GM12878 (cell line): ENCODE results near the gene HSPB6. TPM values are rescaled to one million over a fixed set of nuclear protein-coding genes. Genes with fewer than 3 reads are reported as not detected.

ENCODE experiments used
- ATAC-seq: fragments of 200-7000 bp; cut with Tn5 transposase; 3 replicates; pipeline ENCODE4 v1.9.1; 2020; ENCODE audit warnings: mild to moderate bottlenecking, moderate library complexity
- BruUV-seq: library from RNA; stranded (reverse); fragments of 400-500 nt; replicated peaks from 2 replicates; lab custom pipeline; 2021; lab: Mats Ljungman, UMichigan
- CTCF ChIA-PET: fragments of 300-600 bp; sonication (Branson Sonifier 250); formaldehyde crosslinking; extraction: SDS; loops from one replicate; lab custom pipeline; 2021; ENCODE audit warnings: inconsistent platforms; lab: Yijun Ruan, JAX
- POLR2A ChIA-PET: fragments of 350-600 bp; formaldehyde crosslinking; extraction: SDS; loops from one replicate; lab custom pipeline; 2021; ENCODE audit warnings: inconsistent platforms; lab: Charles Lee
- RAD21 ChIA-PET: fragments of 300-600 bp; sonication (Branson Sonifier 250); formaldehyde crosslinking; loops from one replicate; lab custom pipeline; 2023; ENCODE audit warnings: antibody characterized with exemption; ENCODE audit not compliant: unreplicated experiment; lab: Charles Lee
- SMC1A ChIA-PET: fragments of 300-600 bp; sonication (Branson Sonifier 250); formaldehyde crosslinking; loops from one replicate; lab custom pipeline; 2023; ENCODE audit not compliant: unreplicated experiment, uncharacterized antibody; lab: Charles Lee
- DNase-seq: peaks from one replicate; pipeline ENCODE4 v3.0.0-alpha.2; 2011; ENCODE audit warnings: low read depth, low spot score
- FAIRE-seq: peaks from 3 replicates; lab custom pipeline; 2011; peaks lifted over from hg19 to GRCh38; lab: Jason Lieb, UNC
- H2AFZ ChIP-seq: 2 replicates; pipeline ENCODE4 v1.6.0; 2011; ENCODE audit warnings: low read depth, low read length, control low read depth; ENCODE audit not compliant: control insufficient read depth
- H3K27ac ChIP-seq: 2 replicates; pipeline ENCODE4 v1.5.1; 2011; ENCODE audit warnings: control low read depth; ENCODE audit not compliant: control insufficient read depth, insufficient read depth
- H3K27me3 ChIP-seq, 2 experiments: replicated peaks in 1 of 2; 2 replicates each; pipeline versions ENCODE4 v1.6.0 to v1.6.1; 2011; ENCODE audit warnings: low read length in 1 of 2; ENCODE audit not compliant: control insufficient read depth in 2 of 2, insufficient read depth in 2 of 2
- H3K36me3 ChIP-seq, 2 experiments: 2 replicates each; pipeline ENCODE4 v1.5.1; 2011; ENCODE audit warnings: low read length in 1 of 2; ENCODE audit not compliant: control insufficient read depth in 2 of 2, insufficient read depth in 2 of 2
- H3K4me1 ChIP-seq: 2 replicates; pipeline ENCODE4 v1.6.1; 2011; ENCODE audit warnings: mild to moderate bottlenecking, low read length, moderate library complexity, mixed read lengths; ENCODE audit not compliant: control insufficient read depth, insufficient read depth
- H3K4me2 ChIP-seq: 2 replicates; pipeline ENCODE4 v1.6.0; 2011; ENCODE audit warnings: control low read depth; ENCODE audit not compliant: control insufficient read depth, insufficient read depth
- H3K4me3 ChIP-seq: fragments of 200-600 bp; sonication (generic); 2 replicates; pipeline ENCODE4 v1.5.1; 2016
- H3K79me2 ChIP-seq: 2 replicates; pipeline ENCODE4 v1.6.0; 2011; ENCODE audit warnings: low read length; ENCODE audit not compliant: control insufficient read depth, insufficient read depth
- H3K9ac ChIP-seq: 2 replicates; pipeline ENCODE4 v1.8.0; 2011; ENCODE audit warnings: low read length, control low read depth, mixed read lengths; ENCODE audit not compliant: control insufficient read depth, insufficient read depth
- H3K9me3 ChIP-seq: replicated peaks from 3 replicates; pipeline ENCODE4 v1.5.1; 2011; ENCODE audit warnings: mild to moderate bottlenecking, low read length; ENCODE audit not compliant: control insufficient read depth, insufficient read depth
- H4K20me1 ChIP-seq: 2 replicates; pipeline ENCODE4 v1.6.0; 2011; ENCODE audit not compliant: control insufficient read depth, insufficient read depth
- KLF5 ChIP-seq: fragments of 450-650 bp; IDR thresholded peaks from 2 replicates; pipeline ENCODE4 v1.6.1; 2014; ENCODE audit warnings: mild to moderate bottlenecking; ENCODE audit not compliant: partially characterized antibody
- MEF2A ChIP-seq: IDR thresholded peaks from 2 replicates; pipeline ENCODE4 v1.6.1; 2011; ENCODE audit warnings: low read depth, mild to moderate bottlenecking, low read length, moderate library complexity; ENCODE audit not compliant: insufficient read depth
- POLR2A ChIP-seq: IDR thresholded peaks from 2 replicates; pipeline ENCODE4 v1.6.1; 2011; ENCODE audit warnings: low read depth, mild to moderate bottlenecking, low read length
- WGBS: methylation state at CpG from one replicate; pipeline ENCODE4 v1.1.6; 2016; ENCODE audit warnings: low lambda C conversion rate; ENCODE audit not compliant: insufficient replicate concordance, insufficient coverage; ENCODE audit errors: missing lambda C conversion rate; 5-methylcytosine and 5-hydroxymethylcytosine counted together
- in situ Hi-C: fragments of 300-500 bp; cut with MboI; formaldehyde crosslinking; loops from 9 replicates; pipeline ENCODE4 v1.14.3; 2018; ENCODE audit warnings: mixed read lengths
- intact Hi-C: fragments of 100-400 bp; cut with micrococcal nuclease; formaldehyde crosslinking; loops from one replicate; pipeline ENCODE4 v1.14.2; 2022; ENCODE audit not compliant: unreplicated experiment
- polyA plus RNA-seq, 11 experiments: library from polyadenylated mRNA; depleted of rRNA in 4 of 11; unstranded in 6 of 11; stranded (reverse) in 5 of 11; fragments of >200 nt; fragmentation: Nextera tagmentation in 4 of 11; fragmentation: Illumina TruSeq in 1 of 11; extraction: Ambion mirVana in 4 of 11; extraction: Trizol in 1 of 11; gene quantifications; 1 replicate in 1 of 11; 2 replicates in 10 of 11; pipeline versions ENCODE4 v1.2.1 to v1.2.3, GENCODE V29; 2011 to 2016; ENCODE audit warnings: inconsistent platforms in 2 of 11, missing spikeins in 2 of 11, low read depth in 1 of 11
- total RNA-seq, 4 experiments: library from RNA; depleted of rRNA in 3 of 4; stranded (reverse); fragments of >200 nt in 3 of 4; fragmentation: Illumina TruSeq in 1 of 4; extraction: Trizol in 1 of 4; gene quantifications; 2 replicates each; pipeline versions ENCODE4 v1.2.1 to v1.2.3, GENCODE V29; 2013 to 2021

Gene HSPB6
- total and polyA plus RNA-seq, 10 of the 15 experiments (the other 5 are each of a cell fraction or from before 2014, with no cell fraction given), result 0.09 to 1.6 (median 0.36) TPM; not detected in 4

DNA sequence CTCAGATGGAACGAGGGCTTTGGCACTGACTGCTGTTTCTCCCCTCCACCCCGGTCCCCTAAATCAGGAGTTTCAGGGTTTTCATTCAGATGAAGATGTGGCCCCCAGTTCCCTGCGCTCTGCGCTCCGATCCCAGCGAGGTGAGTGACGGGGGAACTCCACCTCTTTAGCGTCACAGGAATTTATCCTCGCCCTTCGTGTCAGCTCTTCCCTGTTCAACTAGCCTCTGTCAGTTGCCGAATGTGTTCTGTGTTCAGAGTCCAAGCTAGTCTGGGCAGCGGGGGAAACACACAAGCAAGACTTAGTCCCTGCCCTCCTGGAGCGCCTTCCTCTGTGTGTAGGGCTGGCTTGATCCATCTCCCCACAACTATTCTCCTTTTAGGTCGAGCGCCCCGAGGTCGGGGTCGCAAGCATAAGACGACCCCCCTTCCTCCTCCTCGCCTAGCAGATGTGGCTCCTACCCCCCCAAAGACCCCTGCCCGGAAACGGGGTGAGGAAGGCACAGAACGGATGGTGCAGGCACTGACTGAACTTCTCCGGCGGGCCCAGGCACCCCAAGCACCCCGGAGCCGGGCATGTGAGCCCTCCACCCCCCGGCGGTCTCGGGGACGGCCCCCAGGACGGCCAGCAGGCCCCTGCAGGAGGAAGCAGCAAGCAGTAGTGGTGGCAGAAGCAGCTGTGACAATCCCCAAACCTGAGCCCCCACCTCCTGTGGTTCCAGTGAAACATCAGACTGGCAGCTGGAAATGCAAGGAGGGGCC is 37.2 kb downstream of the HSPB6 start:
- BruUV-seq, result TSS peak; percentile 18
- Histone ChIP-seq H3K27me3 (no peaks in the 10 kb centered on the region), H3K4me2 (peak overlapping the region; percentile 97), H3K4me1 (peaks cover 24% of the 10 kb centered on the region), H4K20me1 (no peaks in the 10 kb centered on the region), H3K36me3 (peaks cover 12 to 17% of the 10 kb centered on the region in 2 experiments), H3K4me3 (peak overlapping the region; percentile 97), H2AFZ (no peak overlapping the region), H3K9me3 (no peaks in the 10 kb centered on the region), H3K9ac (peak overlapping the region; percentile 83), H3K79me2 (peaks cover 44% of the 10 kb centered on the region), H3K27ac (peak overlapping the region; percentile 72)
- POLR2A ChIA-PET, result interaction anchor here (1.0 to 1.8 kb wide), 9 partner anchors 17 to 29 kb away, joined by 4 to 12 read pairs (median 5); partner anchors contain the start of genes IGFLR1, LIN37, PSENEN and U2AF1L4
- RAD21 ChIA-PET, result interaction anchor here (0.5 to 1.6 kb wide), 11 partner anchors 17 to 212 kb away, joined by 3 to 10 read pairs (median 5); partner anchors contain the start of genes COX6B1, IGFLR1, LIN37 and PSENEN
- in situ Hi-C loops (no loop called here), intact Hi-C loops (no loop called here)
- CTCF ChIA-PET, result interaction anchor here (0.6 to 1.5 kb wide), 6 partner anchors 17 to 26 kb away, joined by 3 to 8 read pairs (median 4); no protein-coding TSS in a partner anchor
- TF ChIP-seq POLR2A (peak; percentile 45), MEF2A (no peak), KLF5 (no peak)
- ATAC-seq (no peak), FAIRE-seq (no peak), DNase-seq (no peak)
- SMC1A ChIA-PET, result interaction anchor here (1.0 to 1.5 kb wide), 7 partner anchors 19 to 71 kb away, joined by 3 to 8 read pairs (median 4); partner anchors contain the start of genes COX6B1 and LIN37
- 84% methylated on average over 30 of the region's 32 CpGs for WGBS
